Transverse colon (tissue), 4 donors: Measurements from ENCODE around the gene GBF1. TPM values are rescaled to one million over a fixed set of nuclear protein-coding genes. Genes with fewer than 3 reads are reported as not detected.
"Not testable (repeated sequence)": the region's sequence is repeated elsewhere in the genome, so short reads cannot be mapped to it uniquely, and the experiment has no call there.

ENCODE experiments used
- DNase-seq: peaks from one replicate; pipeline ENCODE4 v3.0.0-alpha.2; 2019
- H3K27ac ChIP-seq, 4 donors: fragments of 200-600 bp; sonication (generic); 2 replicates each; pipeline ENCODE4 v1.5.1; 2016 to 2018; ENCODE audit warnings: inconsistent platforms in 4 of 4
- H3K27me3 ChIP-seq: fragments of 200-600 bp; sonication (generic); 2 replicates; pipeline ENCODE4 v1.5.1; 2017; ENCODE audit warnings: inconsistent platforms
- H3K36me3 ChIP-seq, 4 donors: fragments of 200-600 bp; sonication (generic); 2 replicates each; pipeline ENCODE4 v1.5.1; 2017 to 2019; ENCODE audit warnings: inconsistent platforms in 4 of 4
- H3K4me1 ChIP-seq, 4 donors: fragments of 200-600 bp; sonication (generic); 2 replicates each; pipeline ENCODE4 v1.5.1; 2017 to 2020; ENCODE audit warnings: inconsistent platforms in 4 of 4
- H3K4me3 ChIP-seq, 4 donors: fragments of 200-600 bp; sonication (generic); 1 replicate in 1 of 4; 2 replicates in 3 of 4; pipeline versions ENCODE4 v1.5.1 to v1.6.1; 2017 to 2019; ENCODE audit warnings: inconsistent platforms in 4 of 4
- H3K9me3 ChIP-seq, 2 donors: fragments of 200-600 bp; sonication (generic); 2 replicates each; pipeline ENCODE4 v1.5.1; 2017 to 2019; ENCODE audit warnings: inconsistent platforms in 2 of 2
- EP300 ChIP-seq: sonication (generic); formaldehyde crosslinking; IDR thresholded peaks from one replicate; pipeline ENCODE4 v1.6.1; 2017; ENCODE audit warnings: antibody characterized with exemption, low read depth
- POLR2A ChIP-seq: fragments of 450-650 bp; IDR thresholded peaks from one replicate; pipeline ENCODE4 v1.6.1; 2016; ENCODE audit warnings: antibody characterized with exemption, mild to moderate bottlenecking, moderate library complexity
- POLR2AphosphoS5 ChIP-seq, 3 donors: sonication (generic); formaldehyde crosslinking; IDR thresholded peaks; one replicate each; pipeline ENCODE4 v1.6.1; 2016; ENCODE audit warnings: antibody characterized with exemption in 3 of 3
- WGBS, 2 donors: methylation state at CpG; one replicate each; pipeline ENCODE4 v1.1.5; 2018; ENCODE audit warnings: low coverage in 1 of 2; 5-methylcytosine and 5-hydroxymethylcytosine counted together
- in situ Hi-C, 4 donors: fragments of 200-750 bp; cut with MboI; loops; one replicate each; pipeline versions ENCODE4 v1.15.0 to v1.15.1; 2017; ENCODE audit warnings: low sequenced_read_pairs in 3 of 4, low pct_ligation_motif_present in 1 of 4, low pct_unique_long_range_greater_than_20kb in 1 of 4
- intact Hi-C: fragments of 100-400 bp; cut with DNase I; formaldehyde crosslinking; loops from one replicate; pipeline ENCODE4 v1.15.1; 2023; ENCODE audit warnings: low total_unique reads
- total RNA-seq, 4 donors: library from RNA; depleted of rRNA; stranded (reverse); fragments of >200 nt; gene quantifications; one replicate each; pipeline ENCODE4 v1.1.0, GENCODE V29; 2016
- TF ChIP-seq, protein P1 (sequence below), 5 experiments: fragments of 200-600 bp in 3 of 5; fragments of 450-650 bp in 2 of 5; sonication (generic) in 3 of 5; IDR thresholded peaks; 1 replicate in 2 of 5; 2 replicates in 3 of 5; pipeline ENCODE4 v1.5.1; 2016 to 2017; ENCODE audit warnings: antibody characterized with exemption in 5 of 5, inconsistent platforms in 3 of 5, mild to moderate bottlenecking in 2 of 5, moderate library complexity in 1 of 5

The GBF1 gene
- total RNA-seq, 4 donors from 2014 or later, result 60.5 to 97.6 (median 67.5) TPM

DNA sequence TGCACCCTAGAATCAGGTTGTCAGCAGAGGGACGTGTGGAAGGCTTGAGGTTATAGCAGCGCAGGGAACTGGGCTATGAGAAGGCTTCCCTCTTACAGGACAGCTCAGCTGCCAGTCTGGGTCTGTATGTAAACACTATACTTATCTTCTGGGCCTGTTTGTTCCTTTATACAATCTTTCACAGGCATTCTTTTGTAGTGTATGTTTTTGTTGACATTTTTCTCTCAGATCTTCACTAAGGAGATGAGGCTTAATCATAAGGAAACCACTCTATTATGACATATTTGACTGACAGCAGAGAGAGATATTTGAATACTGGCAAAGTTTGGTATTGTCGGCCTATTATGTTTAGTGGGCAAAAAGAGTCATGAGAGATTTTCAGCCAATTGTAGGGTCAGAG is 929 bp downstream of the GBF1 start:
- Histone ChIP-seq H3K27ac (peak overlapping the region; percentile 92 to 98 (median 94)), H3K27me3 (peaks cover 6% of the 10 kb centered on the region), H3K9me3 (no peaks in the 10 kb centered on the region), H3K36me3 (no peaks in the 10 kb centered on the region), H3K4me3 (peak overlapping the region; percentile 70 to 95 (median 86)), H3K4me1 (peaks cover 18 to 66% (median 48%) of the 10 kb centered on the region in 4 donors)
- WGBS, 2 donors, result 8 to 24% methylated on average over 3 of the region's 3 CpGs
- no peak for DNase-seq
- TF ChIP-seq POLR2A (peak; percentile 32), EP300 (no peak)
- TF ChIP-seq, protein P1, sequence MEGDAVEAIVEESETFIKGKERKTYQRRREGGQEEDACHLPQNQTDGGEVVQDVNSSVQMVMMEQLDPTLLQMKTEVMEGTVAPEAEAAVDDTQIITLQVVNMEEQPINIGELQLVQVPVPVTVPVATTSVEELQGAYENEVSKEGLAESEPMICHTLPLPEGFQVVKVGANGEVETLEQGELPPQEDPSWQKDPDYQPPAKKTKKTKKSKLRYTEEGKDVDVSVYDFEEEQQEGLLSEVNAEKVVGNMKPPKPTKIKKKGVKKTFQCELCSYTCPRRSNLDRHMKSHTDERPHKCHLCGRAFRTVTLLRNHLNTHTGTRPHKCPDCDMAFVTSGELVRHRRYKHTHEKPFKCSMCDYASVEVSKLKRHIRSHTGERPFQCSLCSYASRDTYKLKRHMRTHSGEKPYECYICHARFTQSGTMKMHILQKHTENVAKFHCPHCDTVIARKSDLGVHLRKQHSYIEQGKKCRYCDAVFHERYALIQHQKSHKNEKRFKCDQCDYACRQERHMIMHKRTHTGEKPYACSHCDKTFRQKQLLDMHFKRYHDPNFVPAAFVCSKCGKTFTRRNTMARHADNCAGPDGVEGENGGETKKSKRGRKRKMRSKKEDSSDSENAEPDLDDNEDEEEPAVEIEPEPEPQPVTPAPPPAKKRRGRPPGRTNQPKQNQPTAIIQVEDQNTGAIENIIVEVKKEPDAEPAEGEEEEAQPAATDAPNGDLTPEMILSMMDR (IDR thresholded peaks at IDR 0.05), result no peak
- intact Hi-C loops, result no loop called here
- in situ Hi-C loops, result no loop called here

DNA sequence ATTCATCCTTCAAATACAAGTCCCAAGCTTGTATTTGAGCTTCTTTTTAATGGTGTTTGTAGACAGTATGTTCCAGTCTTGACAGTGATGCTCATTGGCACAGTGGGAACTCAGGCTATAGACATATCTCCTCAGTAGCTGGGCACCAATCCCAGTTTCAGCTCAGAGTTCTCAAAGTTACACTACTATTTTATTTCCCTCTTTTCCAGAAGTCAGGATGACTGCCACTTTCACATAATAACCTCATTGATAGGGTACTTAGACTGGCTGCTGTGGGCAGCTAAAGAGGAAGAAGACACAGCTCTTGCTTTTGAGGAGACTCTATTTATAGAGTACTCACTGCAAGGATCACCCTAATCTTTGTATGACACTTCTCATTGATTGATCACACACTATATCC is 2.4 kb downstream of the GBF1 start:
- Histone ChIP-seq H3K36me3 (no peaks in the 10 kb centered on the region), H3K4me1 (peaks cover 12 to 55% (median 35%) of the 10 kb centered on the region in 4 donors), H3K27me3 (no peaks in the 10 kb centered on the region), H3K27ac (peak overlapping the region in 2 of 4 donors; percentile 92 to 98), H3K9me3 (no peaks in the 10 kb centered on the region), H3K4me3 (peak overlapping the region in 1 of 4 donors; percentile 95)
- intact Hi-C loops, result no loop called here
- TF ChIP-seq, protein P1 (IDR thresholded peaks at IDR 0.05), result no peak
- TF ChIP-seq EP300 (no peak), POLR2A (no peak), POLR2AphosphoS5 (IDR thresholded peaks at IDR 0.05) (no peak)
- in situ Hi-C loops, result no loop called here
- DNase-seq, result no peak

DNA sequence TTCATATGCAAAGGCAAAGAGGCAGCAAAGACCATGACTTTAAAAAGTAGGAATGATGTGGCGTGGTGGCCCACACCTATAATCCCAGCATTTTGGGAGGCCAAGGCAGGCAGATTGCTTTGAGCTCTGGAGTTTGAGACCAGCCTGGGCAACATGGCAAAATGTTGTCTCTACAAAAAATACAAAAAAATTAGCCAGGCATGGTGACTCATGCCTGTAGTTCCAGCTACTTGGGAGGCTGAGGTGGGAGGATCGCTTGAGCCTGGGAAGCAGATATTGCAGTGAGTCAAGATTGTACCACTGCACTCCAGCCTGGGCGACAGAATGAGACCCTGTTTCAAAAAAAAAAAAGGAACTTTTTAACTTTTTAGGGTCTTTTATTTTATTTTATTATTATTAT is 7.2 kb downstream of the GBF1 start:
- H3K36me3 ChIP-seq, H3K4me3 ChIP-seq, intact Hi-C loops, H3K27ac ChIP-seq, H3K27me3 ChIP-seq, in situ Hi-C loops, DNase-seq, H3K9me3 ChIP-seq: not testable (repeated sequence)
- peaks cover 5 to 32% (median 16%) of the 10 kb centered on the region in 4 donors for H3K4me1 ChIP-seq
- WGBS, 2 donors, result 96 to 100% methylated on average over 3 of the region's 3 CpGs

DNA sequence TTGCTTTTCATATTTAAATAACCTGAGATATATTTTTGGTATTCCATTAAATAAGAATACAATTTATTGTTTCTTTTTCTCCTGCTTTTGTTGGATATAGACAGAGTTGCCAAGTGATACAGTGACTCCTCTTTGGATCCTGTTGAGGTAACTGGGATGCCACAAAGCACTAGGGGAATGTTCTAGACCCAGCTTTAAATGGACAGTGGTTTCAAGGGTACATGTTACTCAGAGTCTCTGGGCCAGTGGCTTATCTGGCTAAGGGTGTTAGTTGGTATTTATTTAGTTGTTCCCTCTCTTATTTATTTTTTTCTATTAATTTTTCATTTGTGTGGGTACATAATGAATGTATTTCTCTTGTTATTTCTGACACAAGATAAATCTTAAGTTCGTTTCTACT is 9.1 kb downstream of the GBF1 start:
- WGBS, 2 donors, result 40 to 46% methylated on average over 1 of the region's 1 CpG
- Histone ChIP-seq H3K27ac (no peak overlapping the region), H3K27me3 (no peaks in the 10 kb centered on the region), H3K4me1 (peaks cover 0 to 12% (median 2%) of the 10 kb centered on the region in 4 donors), H3K4me3 (no peak overlapping the region), H3K36me3 (peaks cover 0 to 2% (median under 1%) of the 10 kb centered on the region in 4 donors), H3K9me3 (no peaks in the 10 kb centered on the region)
- TF ChIP-seq, protein P1 (IDR thresholded peaks at IDR 0.05), result no peak
- TF ChIP-seq POLR2A (no peak), POLR2AphosphoS5 (IDR thresholded peaks at IDR 0.05) (no peak), EP300 (no peak)
- intact Hi-C loops (no loop called here), in situ Hi-C loops (no loop called here)
- DNase-seq, result no peak

DNA sequence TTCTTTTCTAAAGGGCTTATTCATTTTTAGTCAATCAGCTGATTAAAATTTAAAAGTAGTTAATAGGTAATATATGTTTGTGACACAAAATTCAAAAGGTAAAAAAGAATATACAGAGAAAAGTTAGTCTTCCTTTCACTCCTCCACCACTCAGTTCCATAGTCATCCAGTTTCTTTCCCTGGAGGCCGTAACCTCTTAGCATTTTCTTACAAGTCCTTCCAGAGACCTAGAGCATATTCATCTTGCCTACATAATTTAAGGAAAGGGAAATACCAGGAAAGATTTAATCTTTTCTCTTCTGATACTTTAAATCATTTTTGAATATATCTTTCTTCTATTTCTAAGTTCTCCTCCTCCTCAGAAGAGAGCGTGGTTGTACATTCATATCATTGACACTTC is 10.1 kb downstream of the GBF1 start:
- in situ Hi-C loops, result no loop called here
- Histone ChIP-seq H3K4me1 (peaks cover 0 to 3% (median 1%) of the 10 kb centered on the region in 4 donors), H3K36me3 (peaks cover 0 to 11% (median 5%) of the 10 kb centered on the region in 4 donors), H3K27ac (no peak overlapping the region), H3K4me3 (no peak overlapping the region), H3K9me3 (no peaks in the 10 kb centered on the region), H3K27me3 (no peaks in the 10 kb centered on the region)
- DNase-seq, result no peak
- intact Hi-C loops, result no loop called here
- TF ChIP-seq EP300, result no peak
- no peak for TF ChIP-seq POLR2AphosphoS5 (IDR thresholded peaks at IDR 0.05)
- TF ChIP-seq, protein P1 (IDR thresholded peaks at IDR 0.05), result no peak
- no peak for TF ChIP-seq POLR2A
- 92 to 97% methylated on average over 2 of the region's 2 CpGs for WGBS, 2 donors
